ENCODE measurements around the gene CCP110.

DNA sequence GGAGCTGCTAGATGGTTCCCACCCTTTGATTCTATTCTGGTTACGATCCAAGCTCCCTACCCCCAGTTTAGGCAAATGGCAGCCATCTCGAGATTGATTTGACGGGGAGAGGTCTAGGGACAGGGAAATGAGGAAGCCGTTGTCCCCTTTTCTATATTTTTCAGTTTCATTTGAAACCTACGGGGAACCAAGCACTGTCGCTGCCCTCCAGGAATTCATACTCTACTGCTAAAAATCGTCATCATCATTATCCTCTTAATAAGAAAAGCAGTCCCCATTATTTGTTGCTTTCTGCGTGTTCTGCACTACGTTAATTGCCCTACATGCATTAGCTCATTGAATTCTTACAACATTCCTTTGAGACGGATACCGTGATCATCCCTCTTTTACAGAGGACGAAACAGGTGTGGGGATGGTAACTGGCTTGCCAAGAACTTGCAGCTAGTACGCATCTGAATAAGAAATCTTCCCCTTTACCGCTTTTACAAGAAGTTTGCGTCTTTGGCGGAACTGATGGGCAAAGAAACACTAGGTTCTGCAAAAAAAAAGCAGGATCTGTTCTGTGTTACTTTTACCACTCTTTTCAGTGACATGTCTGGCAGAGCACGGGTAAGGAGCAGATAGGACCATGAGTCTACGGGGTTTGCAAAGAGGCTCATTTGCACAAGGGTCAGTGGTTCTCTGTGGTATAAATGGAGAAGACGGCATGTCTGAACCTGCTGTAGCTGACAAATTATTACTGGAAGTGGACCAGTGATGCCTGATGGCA lies 1.1 kb downstream of the CCP110 start:
- TF ChIP-seq, protein P1, sequence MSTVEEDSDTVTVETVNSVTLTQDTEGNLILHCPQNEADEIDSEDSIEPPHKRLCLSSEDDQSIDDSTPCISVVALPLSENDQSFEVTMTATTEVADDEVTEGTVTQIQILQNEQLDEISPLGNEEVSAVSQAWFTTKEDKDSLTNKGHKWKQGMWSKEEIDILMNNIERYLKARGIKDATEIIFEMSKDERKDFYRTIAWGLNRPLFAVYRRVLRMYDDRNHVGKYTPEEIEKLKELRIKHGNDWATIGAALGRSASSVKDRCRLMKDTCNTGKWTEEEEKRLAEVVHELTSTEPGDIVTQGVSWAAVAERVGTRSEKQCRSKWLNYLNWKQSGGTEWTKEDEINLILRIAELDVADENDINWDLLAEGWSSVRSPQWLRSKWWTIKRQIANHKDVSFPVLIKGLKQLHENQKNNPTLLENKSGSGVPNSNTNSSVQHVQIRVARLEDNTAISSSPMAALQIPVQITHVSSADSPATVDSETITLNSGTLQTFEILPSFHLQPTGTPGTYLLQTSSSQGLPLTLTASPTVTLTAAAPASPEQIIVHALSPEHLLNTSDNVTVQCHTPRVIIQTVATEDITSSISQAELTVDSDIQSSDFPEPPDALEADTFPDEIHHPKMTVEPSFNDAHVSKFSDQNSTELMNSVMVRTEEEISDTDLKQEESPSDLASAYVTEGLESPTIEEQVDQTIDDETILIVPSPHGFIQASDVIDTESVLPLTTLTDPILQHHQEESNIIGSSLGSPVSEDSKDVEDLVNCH (CRISPR knock-in tag; IDR thresholded peaks at IDR 0.05) = no peak
- no peak for TF ChIP-seq CBX5 (CRISPR knock-in tag; IDR thresholded peaks at IDR 0.05; ENCODE audit: borderline replicate concordance)
- TF ChIP-seq, protein P2, sequence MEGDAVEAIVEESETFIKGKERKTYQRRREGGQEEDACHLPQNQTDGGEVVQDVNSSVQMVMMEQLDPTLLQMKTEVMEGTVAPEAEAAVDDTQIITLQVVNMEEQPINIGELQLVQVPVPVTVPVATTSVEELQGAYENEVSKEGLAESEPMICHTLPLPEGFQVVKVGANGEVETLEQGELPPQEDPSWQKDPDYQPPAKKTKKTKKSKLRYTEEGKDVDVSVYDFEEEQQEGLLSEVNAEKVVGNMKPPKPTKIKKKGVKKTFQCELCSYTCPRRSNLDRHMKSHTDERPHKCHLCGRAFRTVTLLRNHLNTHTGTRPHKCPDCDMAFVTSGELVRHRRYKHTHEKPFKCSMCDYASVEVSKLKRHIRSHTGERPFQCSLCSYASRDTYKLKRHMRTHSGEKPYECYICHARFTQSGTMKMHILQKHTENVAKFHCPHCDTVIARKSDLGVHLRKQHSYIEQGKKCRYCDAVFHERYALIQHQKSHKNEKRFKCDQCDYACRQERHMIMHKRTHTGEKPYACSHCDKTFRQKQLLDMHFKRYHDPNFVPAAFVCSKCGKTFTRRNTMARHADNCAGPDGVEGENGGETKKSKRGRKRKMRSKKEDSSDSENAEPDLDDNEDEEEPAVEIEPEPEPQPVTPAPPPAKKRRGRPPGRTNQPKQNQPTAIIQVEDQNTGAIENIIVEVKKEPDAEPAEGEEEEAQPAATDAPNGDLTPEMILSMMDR (CRISPR knock-in tag; IDR thresholded peaks at IDR 0.05) = no peak
